Epithelial cell of prostate (primary cell): ENCODE results near the gene SIGLEC8.
"Not testable (repeated sequence)": the region's sequence is repeated elsewhere in the genome, so short reads cannot be mapped to it uniquely, and the experiment has no call there.

ENCODE experiments used
- DNase-seq: peaks from one replicate; pipeline ENCODE4 v3.0.0-alpha.2; 2011; ENCODE audit warnings: low read depth, low spot score
- H3K27ac ChIP-seq: fragments of 450-650 bp; 2 replicates; pipeline ENCODE4 v1.5.1; 2017; ENCODE audit warnings: mild to moderate bottlenecking

SIGLEC8 gene

DNA sequence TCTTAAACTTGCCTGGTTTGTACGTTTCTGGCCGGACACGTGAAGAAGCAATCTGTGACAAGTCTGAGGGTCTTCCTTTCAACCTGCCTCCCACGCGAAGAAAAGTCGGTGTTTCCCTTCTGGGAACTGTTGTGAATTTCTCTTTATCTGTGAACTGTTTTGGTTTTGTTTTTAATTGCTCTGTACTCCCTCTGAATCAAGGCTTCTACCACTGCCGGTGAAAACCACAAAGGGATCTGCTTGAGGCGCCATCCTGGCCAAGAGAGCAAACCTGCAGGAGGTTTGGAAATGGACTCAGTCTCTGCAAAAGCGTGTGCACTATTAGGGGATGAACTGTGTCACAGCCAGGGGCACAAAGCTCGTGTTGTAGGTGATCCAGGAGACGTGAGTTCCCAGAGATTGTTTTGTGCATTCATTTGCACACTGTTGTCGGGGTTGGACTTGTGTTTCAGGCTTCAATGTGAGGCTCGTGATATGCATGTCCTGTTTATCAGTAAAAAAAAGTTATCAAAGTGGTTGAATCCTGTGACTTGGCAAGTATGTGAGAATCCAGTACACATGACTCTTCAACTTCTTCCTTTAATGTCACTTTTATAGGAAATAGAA, 9.7 kb downstream of the SIGLEC8 start:
- H3K27ac ChIP-seq: no peak overlapping the region
- DNase-seq: no peak

DNA sequence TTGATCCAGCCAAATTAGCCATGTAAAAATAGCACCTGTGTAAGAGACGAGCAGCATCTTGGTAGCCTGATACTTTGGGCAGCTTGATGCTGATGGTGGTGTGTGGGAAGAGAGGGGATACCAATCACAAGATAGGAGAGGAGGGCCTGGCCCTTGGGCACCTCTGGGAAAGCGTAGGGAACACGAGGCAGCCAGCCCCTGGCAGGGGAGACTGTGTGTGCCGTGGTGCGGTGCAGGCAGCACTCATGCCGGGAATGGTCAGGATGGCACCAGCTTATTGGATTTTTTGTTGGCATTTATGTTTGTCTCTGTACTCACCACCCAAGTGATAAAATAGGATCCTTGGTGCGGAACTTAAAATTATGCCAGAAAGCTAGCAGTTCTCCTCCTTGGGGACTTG, 10.2 kb downstream of the SIGLEC8 start:
- DNase-seq: no peak
- H3K27ac ChIP-seq: no peak overlapping the region

DNA sequence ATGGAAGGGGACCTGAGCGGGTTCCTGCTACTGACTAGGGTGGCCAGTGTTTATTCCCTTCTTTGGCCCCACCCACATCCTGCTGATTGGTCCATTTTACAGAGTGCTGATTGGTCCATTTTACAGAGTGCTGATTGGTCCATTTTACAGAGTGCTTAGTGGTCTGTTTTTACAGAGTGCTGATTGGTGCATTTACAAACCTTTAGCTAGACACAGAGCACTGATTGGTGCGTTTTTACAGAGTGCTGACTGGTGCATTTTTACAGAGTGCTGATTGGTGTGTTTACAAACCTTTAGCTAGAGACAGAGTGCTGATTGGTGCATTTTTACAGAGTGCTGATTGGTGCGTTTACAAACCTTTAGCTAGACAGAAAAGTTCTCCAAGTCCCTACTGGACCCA, 10.7 kb downstream of the SIGLEC8 start:
- H3K27ac ChIP-seq, DNase-seq: not testable (repeated sequence)

DNA sequence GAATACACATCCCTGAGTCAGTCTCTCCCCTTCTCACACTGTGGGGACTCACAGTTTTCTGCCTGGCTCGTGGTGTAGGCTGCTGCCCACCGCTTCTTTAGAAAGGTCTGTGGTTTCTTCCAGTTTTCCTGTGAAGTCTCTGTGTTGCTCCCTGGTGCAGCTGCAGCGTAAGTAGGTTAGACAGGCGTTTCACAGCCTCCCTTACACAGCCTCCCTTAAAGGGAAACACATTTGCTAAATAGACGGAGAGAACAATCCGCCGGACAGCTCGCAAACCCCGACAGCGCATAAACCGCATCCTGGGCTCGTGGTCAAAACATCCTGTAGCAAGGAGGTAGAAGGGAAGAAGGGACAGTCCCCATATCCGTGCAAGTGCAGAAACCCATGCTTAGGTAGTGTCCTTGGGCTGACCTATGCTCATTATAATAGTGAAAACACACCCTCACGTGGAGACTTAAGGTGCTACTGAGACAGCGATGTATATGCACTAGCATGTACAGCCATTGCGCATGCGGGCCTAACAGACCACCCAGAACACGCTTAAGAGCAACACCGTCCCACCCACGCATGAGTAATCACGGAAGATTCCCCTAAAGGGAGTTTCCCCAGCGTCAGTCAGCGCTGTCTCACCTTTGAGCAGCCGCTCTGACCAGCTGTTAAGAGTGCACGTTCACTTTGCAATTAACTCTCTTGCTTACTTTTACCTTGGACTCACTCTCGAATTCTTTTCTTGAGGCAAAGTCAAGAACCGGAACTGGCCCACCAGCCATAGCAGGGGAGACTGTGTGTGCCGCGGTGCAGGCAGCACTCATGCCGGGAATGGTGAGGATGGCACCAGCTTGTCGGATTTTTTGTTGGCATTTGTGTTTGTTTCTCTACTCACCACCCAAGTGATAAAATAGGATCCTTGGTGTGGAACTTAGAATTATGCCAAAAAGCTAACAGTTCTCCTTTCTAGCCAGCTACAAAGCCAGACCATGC, 16.6 kb downstream of the SIGLEC8 start:
- no peak for DNase-seq
- no peak overlapping the region for H3K27ac ChIP-seq

DNA sequence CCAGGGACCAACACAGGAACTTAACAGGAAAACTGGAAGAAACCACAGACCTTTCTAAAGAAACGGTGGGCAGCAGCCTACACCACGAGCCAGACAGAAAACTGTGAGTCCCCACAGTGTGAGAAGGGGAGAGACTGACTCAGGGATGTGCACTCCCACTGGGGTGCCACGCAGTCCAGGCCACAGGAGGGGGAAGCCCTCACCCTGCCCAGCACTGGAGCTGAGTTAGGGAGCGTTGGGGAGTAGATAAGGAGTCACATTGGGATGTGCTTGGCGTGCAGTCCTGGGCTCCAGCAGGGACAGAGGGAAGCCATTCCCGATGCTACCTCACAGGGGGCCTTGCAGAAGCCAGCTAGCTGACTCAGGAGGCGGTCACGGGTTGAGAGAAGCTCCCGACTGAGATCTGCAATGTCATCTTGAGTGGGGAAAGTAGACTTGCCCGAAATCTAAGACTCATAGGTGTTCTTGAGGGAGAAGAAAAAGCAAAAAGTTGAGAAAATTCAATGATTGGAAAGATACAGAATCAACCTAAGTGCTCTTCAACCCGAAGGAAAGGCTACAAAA, 17.3 kb downstream of the SIGLEC8 start:
- DNase-seq: no peak
- H3K27ac ChIP-seq: no peak overlapping the region

DNA sequence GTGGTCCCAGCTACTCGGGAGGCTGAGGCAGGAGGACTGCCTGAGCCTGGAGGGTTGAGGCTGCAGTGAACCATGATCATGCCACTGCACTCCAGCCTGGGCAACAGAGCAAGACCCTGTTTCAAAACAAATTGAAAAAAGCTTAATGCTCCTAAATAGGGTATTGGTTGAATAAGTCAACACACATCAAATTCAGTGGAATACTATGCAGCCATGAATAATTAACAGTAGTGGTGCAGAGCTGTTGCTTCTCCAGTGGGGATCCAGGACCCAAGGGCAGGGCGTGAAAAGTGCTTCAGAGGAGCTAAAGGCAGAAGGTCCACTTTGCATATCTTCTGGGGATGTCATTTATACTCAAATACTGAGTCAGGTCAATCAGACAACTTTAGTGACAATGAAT, 18.2 kb downstream of the SIGLEC8 start:
- DNase-seq: no peak
- H3K27ac ChIP-seq: no peak overlapping the region

DNA sequence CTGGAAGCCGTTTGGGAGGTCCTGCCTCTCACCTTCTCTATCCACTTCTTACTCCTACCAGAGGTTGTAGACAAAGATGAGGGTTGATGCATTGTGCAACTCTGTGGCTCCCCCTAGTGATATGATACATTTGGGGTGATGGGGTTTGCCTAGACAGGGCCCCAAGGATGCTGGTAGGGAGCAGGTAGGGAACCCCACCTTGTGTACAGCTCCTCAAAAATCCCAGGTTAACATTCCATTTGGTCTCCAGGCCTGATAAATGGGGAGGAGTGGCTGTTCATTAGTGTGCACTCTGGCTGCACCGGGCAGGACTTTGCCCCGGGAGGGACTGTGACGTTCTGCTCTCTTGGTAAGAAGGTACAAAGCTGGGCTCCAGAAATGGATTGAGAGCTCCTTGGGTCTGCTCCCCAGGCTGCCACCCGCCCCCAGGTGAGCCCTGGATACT, 19.2 kb downstream of the SIGLEC8 start:
- H3K27ac ChIP-seq: no peak overlapping the region
- no peak for DNase-seq

DNA sequence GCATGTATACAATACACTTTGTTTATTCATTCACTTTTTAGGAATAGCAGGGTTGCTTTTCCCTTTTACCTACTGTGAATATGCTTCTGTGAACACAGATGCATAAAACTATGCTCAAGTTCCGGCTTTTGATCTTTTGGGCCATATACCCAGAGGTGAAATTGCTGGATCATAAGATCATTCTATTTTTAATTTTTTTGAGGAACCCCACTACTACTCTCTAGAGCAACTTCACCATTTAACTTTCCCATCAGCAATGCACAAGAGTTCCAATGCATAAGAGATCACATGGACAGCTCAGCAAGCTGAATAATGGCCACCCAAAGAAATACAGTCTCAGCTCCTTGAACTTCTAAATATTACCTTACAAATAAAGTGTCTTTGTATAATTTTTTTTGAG, 23.8 kb downstream of the SIGLEC8 start:
- H3K27ac ChIP-seq: no peak overlapping the region
- no peak for DNase-seq

DNA sequence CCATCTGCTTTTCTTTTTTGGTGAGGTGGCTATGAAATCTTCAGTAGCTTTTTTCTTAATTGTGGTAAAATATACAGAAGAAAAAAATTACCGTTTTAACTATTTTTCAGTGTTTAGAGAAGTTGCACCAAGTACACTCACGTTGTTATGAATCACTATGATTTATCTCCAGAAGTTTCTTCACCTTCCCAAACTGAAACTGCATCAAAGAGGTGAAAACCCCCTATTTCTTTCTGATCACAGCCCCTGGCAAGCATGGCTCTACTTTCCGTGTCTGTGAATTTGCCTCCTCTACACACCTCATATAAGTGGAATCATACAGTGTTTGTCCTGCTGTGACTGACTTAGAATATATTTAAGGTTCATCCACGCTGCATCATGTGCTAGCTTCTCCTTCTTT, 25.2 kb downstream of the SIGLEC8 start:
- DNase-seq: no peak
- H3K27ac ChIP-seq: no peak overlapping the region

DNA sequence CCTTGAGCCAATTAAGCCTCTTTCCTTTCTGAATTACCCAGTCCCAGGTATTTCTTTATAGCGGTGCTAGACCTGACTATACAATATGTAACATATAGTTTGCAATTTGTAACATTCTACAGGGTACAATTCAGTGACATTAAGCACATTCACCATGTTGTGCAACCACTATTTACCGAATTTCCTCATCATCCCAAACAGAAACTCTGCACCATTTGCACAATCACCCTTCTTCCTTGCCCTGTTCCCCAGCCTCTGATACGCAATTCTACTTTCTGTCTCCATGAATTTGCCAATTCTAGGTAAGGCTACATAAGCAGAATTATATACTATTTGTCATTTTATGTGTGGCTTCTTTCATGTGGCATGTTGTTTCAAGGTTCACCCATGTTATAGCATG, 27.1 kb downstream of the SIGLEC8 start:
- H3K27ac ChIP-seq: no peak overlapping the region
- no peak for DNase-seq

DNA sequence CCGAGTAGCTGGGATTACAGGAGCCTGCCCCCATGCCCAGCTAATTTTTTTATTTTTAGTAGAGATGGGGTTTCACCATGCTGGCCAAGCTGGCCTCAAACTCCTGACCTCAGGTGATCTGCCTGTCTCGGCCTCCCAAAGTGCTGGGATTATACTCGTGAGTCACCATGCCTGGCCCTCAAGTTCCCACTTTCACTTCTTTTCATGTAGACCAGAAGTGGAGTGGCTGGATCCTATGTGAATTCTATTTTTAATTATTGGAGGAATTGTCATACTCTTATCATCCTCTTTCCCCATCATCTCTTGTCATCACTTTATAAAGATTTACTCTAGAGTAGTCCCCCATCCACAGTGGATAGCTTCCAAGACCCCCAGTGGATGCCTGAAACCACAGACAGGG, 28.0 kb downstream of the SIGLEC8 start:
- no peak overlapping the region for H3K27ac ChIP-seq
- no peak for DNase-seq

DNA sequence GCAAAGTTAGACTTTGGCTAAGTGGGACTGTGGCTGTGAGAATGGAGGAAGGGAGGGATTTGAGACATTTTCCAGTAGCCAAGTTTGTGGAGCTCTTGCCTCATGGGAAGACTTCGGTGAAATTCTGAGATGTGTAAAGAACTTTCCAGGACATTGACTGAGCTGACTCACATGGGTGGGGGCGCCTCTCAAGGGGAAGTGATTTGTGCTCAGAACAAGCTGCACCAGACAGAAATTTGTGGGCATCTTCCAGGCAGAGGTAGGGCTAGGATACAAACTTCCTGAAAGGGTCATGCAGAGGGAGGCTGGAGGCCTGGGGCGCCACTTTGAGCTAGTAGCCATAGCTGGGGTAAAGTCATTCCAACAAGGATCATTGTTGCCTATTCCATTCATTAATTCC, 31.1 kb downstream of the SIGLEC8 start:
- no peak overlapping the region for H3K27ac ChIP-seq
- no peak for DNase-seq

DNA sequence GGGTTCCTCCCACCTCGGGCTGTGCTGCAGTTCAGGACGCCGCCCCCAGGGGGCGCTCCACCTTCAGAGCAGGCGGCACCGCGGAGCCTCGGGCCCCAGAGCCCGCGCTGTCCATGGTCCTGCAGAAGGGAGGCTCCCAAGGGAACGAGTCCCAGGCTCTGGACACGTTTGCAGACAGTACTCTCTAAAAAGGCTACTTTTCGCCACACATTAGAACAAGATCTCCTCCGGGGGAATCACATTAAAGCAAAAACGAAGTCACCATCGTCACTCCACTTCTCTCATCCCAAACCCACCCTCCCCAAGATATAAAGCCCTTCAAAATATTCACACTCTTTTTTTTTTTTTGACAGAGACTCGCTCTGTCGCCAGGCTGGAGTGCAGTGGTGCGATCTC, 36.2 kb downstream of the SIGLEC8 start:
- no peak overlapping the region for H3K27ac ChIP-seq
- no peak for DNase-seq

DNA sequence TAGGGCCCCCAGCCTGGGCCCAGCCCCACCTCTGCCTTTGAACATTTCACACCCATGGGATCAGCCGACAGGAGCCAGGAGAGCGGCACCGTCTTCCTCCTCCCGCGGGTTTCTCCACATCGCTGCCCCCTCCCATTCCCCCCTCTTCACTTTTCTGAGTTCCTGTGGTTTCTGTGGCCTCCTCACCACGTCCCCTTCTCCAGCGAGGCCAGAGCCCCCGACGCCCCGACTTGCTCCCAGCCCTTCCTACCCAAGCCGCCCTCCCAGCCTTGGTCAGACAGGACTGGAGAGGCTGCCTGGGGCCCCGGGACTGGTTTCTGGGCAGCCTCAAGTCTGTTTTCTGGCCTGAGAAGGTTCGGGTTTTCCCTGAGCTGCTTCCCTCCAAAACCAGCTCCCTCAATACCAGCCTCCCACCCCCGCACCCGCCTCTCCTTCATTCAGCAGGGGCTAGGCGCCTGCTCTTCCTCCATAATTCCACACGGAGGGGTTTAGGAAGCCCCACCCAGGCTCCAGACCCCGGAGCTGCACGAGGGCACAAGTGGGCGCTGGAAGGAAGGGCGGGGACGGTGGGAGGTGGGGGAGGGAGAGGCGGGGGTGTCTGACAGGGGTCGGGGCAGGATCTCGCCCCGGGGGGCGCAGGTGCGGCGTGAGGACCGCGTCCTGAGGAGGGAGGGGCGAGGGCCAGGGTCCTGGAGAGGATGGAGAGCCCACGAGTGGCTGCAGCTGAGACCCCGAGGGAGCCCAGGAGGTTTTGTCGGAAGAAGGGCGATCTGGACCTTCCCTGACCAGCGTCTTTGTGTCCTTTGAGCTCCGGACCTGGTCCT, 36.8 kb downstream of the SIGLEC8 start:
- H3K27ac ChIP-seq: no peak overlapping the region
- no peak for DNase-seq

DNA sequence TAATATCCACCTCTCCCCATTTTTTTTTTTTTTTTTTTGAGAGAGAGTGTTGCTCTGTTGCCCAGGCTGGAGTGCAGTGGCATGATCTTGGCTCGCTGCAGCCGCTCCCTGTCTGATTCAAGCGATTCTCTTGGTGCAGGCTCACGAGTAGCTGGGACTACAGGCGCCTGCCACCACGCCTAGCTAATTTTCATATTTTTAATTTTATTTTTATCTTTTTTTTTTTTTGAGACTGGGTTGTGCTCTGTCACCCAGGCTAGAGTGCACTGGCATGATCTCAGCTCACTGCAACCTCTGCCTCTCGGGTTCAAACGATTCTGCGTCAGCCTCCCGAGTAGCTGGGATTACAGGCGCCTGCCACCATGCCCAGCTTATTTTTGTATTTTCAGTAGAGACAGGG, 37.7 kb downstream of the SIGLEC8 start:
- H3K27ac ChIP-seq, DNase-seq: not testable (repeated sequence)

DNA sequence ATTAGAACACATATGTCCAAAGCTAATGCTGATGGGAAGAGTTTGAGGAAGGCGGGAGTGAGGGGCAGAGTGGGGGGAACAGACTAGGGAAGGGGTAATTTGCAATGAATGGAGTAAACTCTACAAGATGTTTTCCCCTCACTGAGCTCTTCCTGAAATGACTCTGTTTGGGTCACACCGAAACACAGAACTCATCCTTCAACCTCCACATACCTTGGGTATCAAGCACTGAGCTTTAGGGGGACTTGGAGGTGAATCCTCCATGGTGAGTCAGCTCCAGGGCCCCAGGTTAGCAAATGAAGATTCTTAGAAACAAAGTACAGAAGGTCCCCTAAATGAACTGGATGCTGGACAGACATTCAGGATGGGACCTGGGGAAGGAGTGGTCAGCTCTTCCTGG, 39.5 kb downstream of the SIGLEC8 start:
- H3K27ac ChIP-seq: no peak overlapping the region
- no peak for DNase-seq

DNA sequence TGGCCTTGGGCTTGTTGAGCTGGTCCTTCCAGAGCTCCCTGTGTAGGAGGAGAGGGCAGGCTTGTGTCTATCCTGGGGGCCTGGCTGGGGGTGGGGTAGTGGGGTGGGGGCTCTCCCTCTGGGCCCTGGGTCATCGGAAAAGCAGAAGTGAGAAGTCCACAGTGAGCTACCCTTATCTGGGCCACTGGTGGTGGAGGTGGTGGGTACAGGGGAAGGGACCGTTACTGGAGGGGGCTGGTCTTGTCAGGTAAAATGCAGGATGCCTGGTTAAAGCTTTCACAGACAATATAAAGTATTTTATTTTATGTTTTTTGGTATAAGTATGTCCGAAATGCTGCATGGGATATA, 40.5 kb downstream of the SIGLEC8 start:
- no peak for DNase-seq
- no peak overlapping the region for H3K27ac ChIP-seq

DNA sequence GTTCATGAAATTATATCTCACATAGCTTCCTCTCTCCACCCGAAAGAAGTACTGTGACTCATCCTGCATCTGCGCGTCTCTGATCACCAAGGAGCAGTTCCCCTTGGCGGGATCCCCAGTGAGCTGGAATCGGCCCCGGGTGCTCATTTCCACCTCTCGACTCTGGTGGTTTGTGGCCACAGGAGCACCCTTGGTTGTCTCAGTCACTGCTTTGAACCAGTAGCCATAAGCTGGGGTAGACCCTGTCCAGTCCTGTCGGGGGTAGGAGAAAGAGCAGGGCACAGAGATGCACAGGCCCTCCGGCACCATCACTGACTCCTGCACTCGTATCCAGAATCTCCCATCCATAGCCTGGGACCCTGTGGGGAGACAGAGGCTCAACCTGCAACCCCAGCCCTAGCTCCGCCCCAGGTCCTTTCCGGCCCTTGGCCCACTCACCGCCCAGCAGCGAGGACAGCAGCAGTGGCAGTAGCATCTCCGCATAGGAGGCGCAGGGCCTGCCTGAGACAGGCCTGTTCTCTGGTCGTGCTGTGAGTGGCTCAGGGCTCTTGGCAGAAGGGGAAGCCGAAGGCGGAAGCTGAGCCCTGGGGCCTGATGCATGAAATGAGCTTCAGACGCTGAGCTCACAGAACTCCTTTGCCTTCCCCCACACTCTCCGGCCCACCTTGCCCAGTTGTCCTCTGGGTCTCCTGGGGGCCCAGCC, 41.0 kb downstream of the SIGLEC8 start, which contains the start of gene SIGLEC10:
Gene SIGLEC10, minus strand, starts transcription at position 536 of the 703 bp plus-strand sequence. Its CDS starts 61 bp downstream, at position 475.
- DNase-seq: no peak
- no peak within 1 kb of the TSS for H3K27ac ChIP-seq

DNA sequence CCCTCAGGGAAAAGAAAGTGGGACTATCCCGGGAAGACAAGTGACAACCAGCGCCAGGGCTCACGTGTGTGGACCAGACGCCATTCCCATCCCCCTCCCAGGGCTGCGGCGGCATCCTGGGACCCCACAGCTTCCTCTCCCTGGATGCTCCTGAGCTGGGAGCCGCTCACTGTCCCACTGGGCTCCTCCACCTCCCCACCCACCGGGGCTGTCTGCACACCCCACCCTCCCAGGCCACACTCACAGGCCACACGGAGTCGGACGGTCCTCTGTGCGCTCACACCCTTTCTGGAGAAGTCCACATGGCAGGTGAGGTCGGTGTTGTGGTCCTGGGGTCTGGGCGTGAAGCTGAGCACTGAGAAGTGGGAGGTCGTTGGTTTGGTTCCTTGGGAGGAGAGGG, 41.8 kb downstream of the SIGLEC8 start:
- H3K27ac ChIP-seq, DNase-seq: not testable (repeated sequence)

DNA sequence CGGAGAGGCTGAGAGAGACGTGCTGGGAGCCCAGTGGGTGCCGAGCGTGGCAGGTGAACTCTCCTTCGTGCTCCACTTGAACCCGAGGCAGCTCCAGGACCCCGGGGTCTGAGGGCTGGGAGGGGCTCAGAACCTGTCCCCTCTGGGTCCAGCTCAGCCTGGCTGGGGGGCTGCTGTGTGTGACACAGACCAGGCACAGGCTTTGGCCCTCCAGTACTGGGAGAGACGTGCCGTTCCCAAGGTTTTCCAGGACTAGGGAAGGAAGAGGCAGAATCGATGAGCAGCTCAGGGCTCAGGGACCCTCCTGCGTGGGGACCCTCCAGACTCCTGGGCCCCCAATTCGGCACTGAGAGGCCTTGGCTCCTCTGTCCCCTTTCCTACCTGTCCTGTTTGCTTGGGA, 43.1 kb downstream of the SIGLEC8 start:
- no peak overlapping the region for H3K27ac ChIP-seq
- no peak for DNase-seq
